HEK293 (cell line): Measurements from ENCODE around the gene YPEL4.

Experiments
- CTCF ChIA-PET: fragments of 350-600 bp; formaldehyde crosslinking; extraction: SDS; loops from one replicate; lab custom pipeline; 2021; ENCODE audit warnings: antibody characterized with exemption; lab: Yijun Ruan, JAX
- POLR2A ChIA-PET: fragments of 300-600 bp; formaldehyde crosslinking; extraction: SDS; loops from one replicate; lab custom pipeline; 2020; ENCODE audit warnings: antibody characterized with exemption, inconsistent platforms; lab: Yijun Ruan, JAX
- H3K27ac ChIP-seq: fragments of 200-500 bp; sonication (Bioruptor generic); 2 replicates; pipeline ENCODE4 v1.5.1; 2014; ENCODE audit warnings: low read depth, low read length, control low read depth, inconsistent platforms; ENCODE audit errors: extremely low read depth
- H3K36me3 ChIP-seq, 2 experiments: fragments of 200-500 bp in 1 of 2; sonication (Bioruptor generic) in 1 of 2; 1 replicate in 1 of 2; 2 replicates in 1 of 2; pipeline ENCODE4 v1.5.1; 2014 to 2017; ENCODE audit warnings: inconsistent platforms in 2 of 2, low read length in 2 of 2; ENCODE audit not compliant: control insufficient read depth in 2 of 2, insufficient read depth in 1 of 2
- H3K4me1 ChIP-seq: fragments of 200-500 bp; sonication (Bioruptor generic); 2 replicates; pipeline ENCODE4 v1.5.1; 2014; ENCODE audit warnings: mild to moderate bottlenecking, low read length, inconsistent platforms; ENCODE audit not compliant: control insufficient read depth, insufficient read depth
- H3K4me3 ChIP-seq: 2 replicates; pipeline ENCODE4 v1.5.1; 2011; ENCODE audit warnings: low read depth, mild to moderate bottlenecking, control low read depth, low read length, moderate library complexity
- H3K9me3 ChIP-seq: fragments of 200-500 bp; sonication (Bioruptor generic); 2 replicates; pipeline ENCODE4 v1.5.1; 2014; ENCODE audit warnings: low read depth, low read length, inconsistent platforms; ENCODE audit not compliant: control insufficient read depth, insufficient read depth
- FEZF1 ChIP-seq: fragments of 450-650 bp; formaldehyde crosslinking; IDR thresholded peaks from 2 replicates; pipeline ENCODE4 v1.5.1; 2016; ENCODE audit warnings: missing biosample characterization, missing genetic modification characterization
- MYNN ChIP-seq: fragments of 450-650 bp; formaldehyde crosslinking; IDR thresholded peaks from 2 replicates; pipeline ENCODE4 v1.5.1; 2016; ENCODE audit warnings: missing biosample characterization, missing genetic modification characterization, borderline replicate concordance
- SCRT1 ChIP-seq: fragments of 450-650 bp; formaldehyde crosslinking; IDR thresholded peaks from 2 replicates; pipeline ENCODE4 v1.5.1; 2016; ENCODE audit warnings: missing biosample characterization, missing genetic modification characterization, borderline replicate concordance
- YY1 ChIP-seq: fragments of 450-650 bp; formaldehyde crosslinking; IDR thresholded peaks from 2 replicates; pipeline ENCODE4 v1.5.1; 2018; ENCODE audit warnings: missing biosample characterization, missing genetic modification characterization
- ZNF146 ChIP-seq: fragments of 450-650 bp; formaldehyde crosslinking; IDR thresholded peaks from 2 replicates; pipeline ENCODE4 v1.5.1; 2016; ENCODE audit warnings: missing biosample characterization, missing genetic modification characterization
- ZNF16 ChIP-seq: fragments of 450-650 bp; formaldehyde crosslinking; IDR thresholded peaks from 2 replicates; pipeline ENCODE4 v1.5.1; 2016; ENCODE audit warnings: low read depth, missing biosample characterization, missing genetic modification characterization
- ZNF174 ChIP-seq: fragments of 450-650 bp; formaldehyde crosslinking; IDR thresholded peaks from 2 replicates; pipeline ENCODE4 v1.5.0; 2017; ENCODE audit warnings: missing biosample characterization, mild to moderate bottlenecking, missing genetic modification characterization
- ZNF184 ChIP-seq: fragments of 450-650 bp; IDR thresholded peaks from 2 replicates; pipeline ENCODE4 v1.5.1; 2018; ENCODE audit warnings: missing biosample characterization, mild to moderate bottlenecking, missing genetic modification characterization
- ZNF221 ChIP-seq: fragments of 450-650 bp; formaldehyde crosslinking; IDR thresholded peaks from 2 replicates; pipeline ENCODE4 v1.5.1; 2017; ENCODE audit warnings: missing biosample characterization, missing genetic modification characterization, borderline replicate concordance
- ZNF239 ChIP-seq: fragments of 450-650 bp; formaldehyde crosslinking; IDR thresholded peaks from 2 replicates; pipeline ENCODE4 v1.5.1; 2016; ENCODE audit warnings: missing biosample characterization, missing genetic modification characterization
- ZNF274 ChIP-seq, 2 experiments: fragments of 200-500 bp in 1 of 2; fragments of 450-650 bp in 1 of 2; sonication (Bioruptor generic) in 1 of 2; formaldehyde crosslinking in 1 of 2; IDR thresholded peaks; 2 replicates each; pipeline versions ENCODE4 v1.5.1 to v1.6.1; 2014 to 2016; ENCODE audit warnings: borderline replicate concordance in 1 of 2, inconsistent platforms in 1 of 2, low read length in 1 of 2, missing biosample characterization in 1 of 2, missing genetic modification characterization in 1 of 2
- ZNF302 ChIP-seq: fragments of 450-650 bp; formaldehyde crosslinking; IDR thresholded peaks from 2 replicates; pipeline ENCODE4 v1.5.1; 2016; ENCODE audit warnings: missing biosample characterization, missing genetic modification characterization, low read depth
- ZNF391 ChIP-seq: fragments of 450-650 bp; formaldehyde crosslinking; IDR thresholded peaks from 2 replicates; pipeline ENCODE4 v1.5.1; 2016; ENCODE audit warnings: low read depth, missing biosample characterization, missing genetic modification characterization, borderline replicate concordance
- ZNF549 ChIP-seq: fragments of 450-650 bp; IDR thresholded peaks from 2 replicates; pipeline ENCODE4 v1.5.1; 2018; ENCODE audit warnings: missing biosample characterization, missing genetic modification characterization, mild to moderate bottlenecking, inconsistent platforms, moderate library complexity
- ZNF600 ChIP-seq: fragments of 450-650 bp; formaldehyde crosslinking; IDR thresholded peaks from 2 replicates; pipeline ENCODE4 v1.5.1; 2016; ENCODE audit warnings: missing biosample characterization, missing genetic modification characterization
- ZNF658 ChIP-seq: fragments of 450-650 bp; formaldehyde crosslinking; IDR thresholded peaks from 2 replicates; pipeline ENCODE4; 2016; ENCODE audit warnings: missing biosample characterization, missing genetic modification characterization
- ZNF660 ChIP-seq: fragments of 450-650 bp; IDR thresholded peaks from 2 replicates; pipeline ENCODE4 v1.5.1; 2018; ENCODE audit warnings: missing biosample characterization, mild to moderate bottlenecking, missing genetic modification characterization
- ZNF707 ChIP-seq: fragments of 450-650 bp; formaldehyde crosslinking; IDR thresholded peaks from 2 replicates; pipeline ENCODE4 v1.5.1; 2016; ENCODE audit warnings: missing biosample characterization, missing genetic modification characterization
- TF ChIP-seq, protein P1 (sequence below): fragments of 450-650 bp; formaldehyde crosslinking; IDR thresholded peaks from 2 replicates; pipeline ENCODE4 v1.5.1; 2016; ENCODE audit warnings: missing biosample characterization, missing genetic modification characterization
- TF ChIP-seq, protein P2 (sequence below): fragments of 450-650 bp; formaldehyde crosslinking; IDR thresholded peaks from 2 replicates; pipeline ENCODE4 v1.5.1; 2016; ENCODE audit warnings: missing biosample characterization, missing genetic modification characterization
- TF ChIP-seq, protein P3 (sequence below): fragments of 450-650 bp; formaldehyde crosslinking; IDR thresholded peaks from 2 replicates; pipeline ENCODE4 v1.5.1; 2016; ENCODE audit warnings: missing biosample characterization, missing genetic modification characterization
- TF ChIP-seq, protein P4 (sequence below): fragments of 450-650 bp; formaldehyde crosslinking; IDR thresholded peaks from 2 replicates; pipeline ENCODE4 v1.5.1; 2016; ENCODE audit warnings: missing biosample characterization, missing genetic modification characterization
- TF ChIP-seq, protein P5 (sequence below): fragments of 450-650 bp; formaldehyde crosslinking; IDR thresholded peaks from 2 replicates; pipeline ENCODE4 v1.5.1; 2016; ENCODE audit warnings: missing biosample characterization, missing genetic modification characterization, low read depth
- TF ChIP-seq, protein P6 (sequence below): fragments of 450-650 bp; formaldehyde crosslinking; IDR thresholded peaks from 2 replicates; pipeline ENCODE4 v1.5.1; 2016; ENCODE audit warnings: missing biosample characterization, missing genetic modification characterization
- TF ChIP-seq, protein P7 (sequence below): fragments of 450-650 bp; formaldehyde crosslinking; optimal IDR thresholded peaks from 2 replicates; pipeline ENCODE3; 2016; ENCODE audit warnings: missing biosample characterization, mild to moderate bottlenecking, missing genetic modification characterization

Gene YPEL4

DNA sequence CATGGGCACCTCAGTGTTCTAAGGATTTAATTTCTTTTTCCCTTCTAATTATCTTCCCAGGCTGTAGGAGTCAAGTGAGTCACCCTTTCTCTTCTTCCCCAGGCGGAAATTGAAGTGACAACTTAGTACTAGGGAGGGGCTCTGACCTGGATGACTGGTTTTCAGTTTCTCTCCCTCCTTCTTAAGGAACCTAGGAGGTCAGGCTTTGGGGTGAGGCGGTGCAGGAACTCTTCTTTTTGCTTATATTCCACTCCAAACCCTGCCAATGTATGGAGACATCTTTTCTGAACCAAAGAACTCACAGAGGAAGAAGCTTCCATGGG is 30.8 kb upstream of the YPEL4 start:
- ChIA-PET CTCF (interaction anchor here (0.8 to 1.2 kb wide), 2 partner anchors 19 to 120 kb away, joined by 3 to 4 read pairs; no protein-coding TSS in a partner anchor), POLR2A (no interaction called here)
- Histone ChIP-seq H3K36me3 (peaks cover 0 to 79% of the 10 kb centered on the region in 2 experiments), H3K4me3 (no peak overlapping the region), H3K9me3 (no peaks in the 10 kb centered on the region)
- TF ChIP-seq, protein P1, sequence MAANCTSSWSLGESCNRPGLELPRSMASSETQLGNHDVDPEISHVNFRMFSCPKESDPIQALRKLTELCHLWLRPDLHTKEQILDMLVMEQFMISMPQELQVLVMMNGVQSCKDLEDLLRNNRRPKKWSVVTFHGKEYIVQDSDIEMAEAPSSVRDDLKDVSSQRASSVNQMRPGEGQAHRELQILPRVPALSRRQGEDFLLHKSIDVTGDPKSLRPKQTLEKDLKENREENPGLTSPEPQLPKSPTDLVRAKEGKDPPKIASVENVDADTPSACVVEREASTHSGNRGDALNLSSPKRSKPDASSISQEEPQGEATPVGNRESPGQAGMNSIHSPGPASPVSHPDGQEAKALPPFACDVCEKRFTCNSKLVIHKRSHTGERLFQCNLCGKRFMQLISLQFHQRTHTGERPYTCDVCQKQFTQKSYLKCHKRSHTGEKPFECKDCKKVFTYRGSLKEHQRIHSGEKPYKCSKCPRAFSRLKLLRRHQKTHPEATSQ (tag by site-specific recombination): no peak
- TF ChIP-seq ZNF707 (no peak), YY1 (tag by site-specific recombination) (no peak), ZNF600 (tag by site-specific recombination) (no peak), MYNN (tag by site-specific recombination) (no peak), ZNF16 (tag by site-specific recombination) (no peak), SCRT1 (tag by site-specific recombination) (no peak), ZNF221 (tag by site-specific recombination) (no peak), ZNF184 (tag by site-specific recombination) (no peak), ZNF174 (tag by site-specific recombination) (no peak)
- TF ChIP-seq, protein P2, sequence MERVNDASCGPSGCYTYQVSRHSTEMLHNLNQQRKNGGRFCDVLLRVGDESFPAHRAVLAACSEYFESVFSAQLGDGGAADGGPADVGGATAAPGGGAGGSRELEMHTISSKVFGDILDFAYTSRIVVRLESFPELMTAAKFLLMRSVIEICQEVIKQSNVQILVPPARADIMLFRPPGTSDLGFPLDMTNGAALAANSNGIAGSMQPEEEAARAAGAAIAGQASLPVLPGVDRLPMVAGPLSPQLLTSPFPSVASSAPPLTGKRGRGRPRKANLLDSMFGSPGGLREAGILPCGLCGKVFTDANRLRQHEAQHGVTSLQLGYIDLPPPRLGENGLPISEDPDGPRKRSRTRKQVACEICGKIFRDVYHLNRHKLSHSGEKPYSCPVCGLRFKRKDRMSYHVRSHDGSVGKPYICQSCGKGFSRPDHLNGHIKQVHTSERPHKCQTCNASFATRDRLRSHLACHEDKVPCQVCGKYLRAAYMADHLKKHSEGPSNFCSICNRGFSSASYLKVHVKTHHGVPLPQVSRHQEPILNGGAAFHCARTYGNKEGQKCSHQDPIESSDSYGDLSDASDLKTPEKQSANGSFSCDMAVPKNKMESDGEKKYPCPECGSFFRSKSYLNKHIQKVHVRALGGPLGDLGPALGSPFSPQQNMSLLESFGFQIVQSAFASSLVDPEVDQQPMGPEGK: no peak
- TF ChIP-seq, protein P3, sequence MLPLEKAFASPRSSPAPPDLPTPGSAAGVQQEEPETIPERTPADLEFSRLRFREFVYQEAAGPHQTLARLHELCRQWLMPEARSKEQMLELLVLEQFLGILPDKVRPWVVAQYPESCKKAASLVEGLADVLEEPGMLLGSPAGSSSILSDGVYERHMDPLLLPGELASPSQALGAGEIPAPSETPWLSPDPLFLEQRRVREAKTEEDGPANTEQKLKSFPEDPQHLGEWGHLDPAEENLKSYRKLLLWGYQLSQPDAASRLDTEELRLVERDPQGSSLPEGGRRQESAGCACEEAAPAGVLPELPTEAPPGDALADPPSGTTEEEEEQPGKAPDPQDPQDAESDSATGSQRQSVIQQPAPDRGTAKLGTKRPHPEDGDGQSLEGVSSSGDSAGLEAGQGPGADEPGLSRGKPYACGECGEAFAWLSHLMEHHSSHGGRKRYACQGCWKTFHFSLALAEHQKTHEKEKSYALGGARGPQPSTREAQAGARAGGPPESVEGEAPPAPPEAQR: no peak
- TF ChIP-seq, all 188 proteins: peak for 0
- Histone ChIP-seq H3K4me1 (no peaks in the 10 kb centered on the region), H3K27ac (no peak overlapping the region)

DNA sequence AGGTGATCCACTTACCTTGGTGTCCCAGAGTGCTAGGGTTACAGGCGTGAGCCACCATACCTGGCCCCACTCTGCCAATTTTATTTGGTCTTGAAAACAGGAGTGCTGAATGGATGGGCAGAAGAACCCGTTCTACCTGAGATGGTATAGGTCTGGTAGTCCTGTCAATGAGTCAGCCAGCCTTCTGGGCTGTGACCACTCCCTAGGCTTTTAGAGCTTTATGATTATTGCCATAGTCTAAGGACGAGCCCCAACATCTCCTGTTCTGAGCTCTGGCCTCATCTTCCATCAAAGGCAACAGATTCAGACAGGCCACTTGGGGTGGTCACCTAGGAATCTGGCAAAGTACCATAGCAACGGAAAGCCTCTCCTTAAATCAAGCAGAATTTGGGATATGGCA is 29.7 kb upstream of the YPEL4 start:
- ChIA-PET CTCF (interaction anchor here (1.0 to 1.2 kb wide), 2 partner anchors 20 to 111 kb away, joined by 3 read pairs; no protein-coding TSS in a partner anchor), POLR2A (interaction anchor here (1.2 kb wide), 1 partner anchor 10 kb away, joined by 3 read pairs; no protein-coding TSS in a partner anchor)
- H3K4me1 ChIP-seq: no peaks in the 10 kb centered on the region
- no peak for TF ChIP-seq ZNF239
- no peak for TF ChIP-seq ZNF660 (tag by site-specific recombination)
- no peak for TF ChIP-seq ZNF658
- TF ChIP-seq, protein P4, sequence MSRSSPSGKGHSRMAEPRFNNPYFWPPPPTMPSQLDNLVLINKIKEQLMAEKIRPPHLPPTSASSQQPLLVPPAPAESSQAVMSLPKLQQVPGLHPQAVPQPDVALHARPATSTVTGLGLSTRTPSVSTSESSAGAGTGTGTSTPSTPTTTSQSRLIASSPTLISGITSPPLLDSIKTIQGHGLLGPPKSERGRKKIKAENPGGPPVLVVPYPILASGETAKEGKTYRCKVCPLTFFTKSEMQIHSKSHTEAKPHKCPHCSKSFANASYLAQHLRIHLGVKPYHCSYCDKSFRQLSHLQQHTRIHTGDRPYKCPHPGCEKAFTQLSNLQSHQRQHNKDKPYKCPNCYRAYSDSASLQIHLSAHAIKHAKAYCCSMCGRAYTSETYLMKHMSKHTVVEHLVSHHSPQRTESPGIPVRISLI (tag by site-specific recombination): no peak
- no peak for TF ChIP-seq ZNF549 (tag by site-specific recombination)
- no peak for TF ChIP-seq ZNF146 (tag by site-specific recombination)
- TF ChIP-seq, protein P5, sequence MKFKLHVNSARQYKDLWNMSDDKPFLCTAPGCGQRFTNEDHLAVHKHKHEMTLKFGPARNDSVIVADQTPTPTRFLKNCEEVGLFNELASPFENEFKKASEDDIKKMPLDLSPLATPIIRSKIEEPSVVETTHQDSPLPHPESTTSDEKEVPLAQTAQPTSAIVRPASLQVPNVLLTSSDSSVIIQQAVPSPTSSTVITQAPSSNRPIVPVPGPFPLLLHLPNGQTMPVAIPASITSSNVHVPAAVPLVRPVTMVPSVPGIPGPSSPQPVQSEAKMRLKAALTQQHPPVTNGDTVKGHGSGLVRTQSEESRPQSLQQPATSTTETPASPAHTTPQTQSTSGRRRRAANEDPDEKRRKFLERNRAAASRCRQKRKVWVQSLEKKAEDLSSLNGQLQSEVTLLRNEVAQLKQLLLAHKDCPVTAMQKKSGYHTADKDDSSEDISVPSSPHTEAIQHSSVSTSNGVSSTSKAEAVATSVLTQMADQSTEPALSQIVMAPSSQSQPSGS (tag by site-specific recombination): no peak
- TF ChIP-seq, protein P6, sequence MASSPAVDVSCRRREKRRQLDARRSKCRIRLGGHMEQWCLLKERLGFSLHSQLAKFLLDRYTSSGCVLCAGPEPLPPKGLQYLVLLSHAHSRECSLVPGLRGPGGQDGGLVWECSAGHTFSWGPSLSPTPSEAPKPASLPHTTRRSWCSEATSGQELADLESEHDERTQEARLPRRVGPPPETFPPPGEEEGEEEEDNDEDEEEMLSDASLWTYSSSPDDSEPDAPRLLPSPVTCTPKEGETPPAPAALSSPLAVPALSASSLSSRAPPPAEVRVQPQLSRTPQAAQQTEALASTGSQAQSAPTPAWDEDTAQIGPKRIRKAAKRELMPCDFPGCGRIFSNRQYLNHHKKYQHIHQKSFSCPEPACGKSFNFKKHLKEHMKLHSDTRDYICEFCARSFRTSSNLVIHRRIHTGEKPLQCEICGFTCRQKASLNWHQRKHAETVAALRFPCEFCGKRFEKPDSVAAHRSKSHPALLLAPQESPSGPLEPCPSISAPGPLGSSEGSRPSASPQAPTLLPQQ: no peak
- no peak for TF ChIP-seq ZNF274 (IDR thresholded peaks at IDR 0.05; ENCODE audit: low read length)
- TF ChIP-seq ZNF274 (tag by site-specific recombination; IDR thresholded peaks at IDR 0.05; ENCODE audit: borderline replicate concordance): no peak
- no peak for TF ChIP-seq ZNF184 (tag by site-specific recombination)
- TF ChIP-seq ZNF391 (tag by site-specific recombination): no peak
- no peak for TF ChIP-seq FEZF1 (tag by site-specific recombination)
- TF ChIP-seq ZNF302 (tag by site-specific recombination): no peak
- TF ChIP-seq, protein P7, sequence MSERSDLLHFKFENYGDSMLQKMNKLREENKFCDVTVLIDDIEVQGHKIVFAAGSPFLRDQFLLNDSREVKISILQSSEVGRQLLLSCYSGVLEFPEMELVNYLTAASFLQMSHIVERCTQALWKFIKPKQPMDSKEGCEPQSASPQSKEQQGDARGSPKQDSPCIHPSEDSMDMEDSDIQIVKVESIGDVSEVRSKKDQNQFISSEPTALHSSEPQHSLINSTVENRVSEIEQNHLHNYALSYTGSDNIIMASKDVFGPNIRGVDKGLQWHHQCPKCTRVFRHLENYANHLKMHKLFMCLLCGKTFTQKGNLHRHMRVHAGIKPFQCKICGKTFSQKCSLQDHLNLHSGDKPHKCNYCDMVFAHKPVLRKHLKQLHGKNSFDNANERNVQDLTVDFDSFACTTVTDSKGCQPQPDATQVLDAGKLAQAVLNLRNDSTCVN (tag by site-specific recombination): no peak

More for the DNA sequence above, 29.7 kb upstream of the YPEL4 start:
- H3K4me3 ChIP-seq: no peak overlapping the region
- peaks cover 0 to 79% of the 10 kb centered on the region in 2 experiments for H3K36me3 ChIP-seq
- no peak overlapping the region for H3K27ac ChIP-seq
- H3K9me3 ChIP-seq: no peaks in the 10 kb centered on the region
